WTC11 (cell line): Measurements from ENCODE around the gene RTL1. TPM values are rescaled to one million over a fixed set of nuclear protein-coding genes. Genes with fewer than 3 reads are reported as not detected.

Experiments used
- ATAC-seq: fragments of 200-7000 bp; cut with Tn5 transposase; 2 replicates; pipeline ENCODE4 v1.10.0; 2021; ENCODE audit warnings: mild to moderate bottlenecking, moderate library complexity
- CTCF ChIA-PET: fragments of 300-600 bp; sonication (Branson Sonifier 250); formaldehyde crosslinking; loops from one replicate; lab custom pipeline; 2021; ENCODE audit warnings: antibody characterized with exemption; lab: Charles Lee
- POLR2A ChIA-PET: fragments of 350-600 bp; sonication (Branson Sonifier 250); formaldehyde crosslinking; loops from one replicate; lab custom pipeline; 2021; ENCODE audit warnings: antibody characterized with exemption; lab: Charles Lee
- DNase-seq: peaks from one replicate; pipeline ENCODE4 v3.0.0; 2021; ENCODE audit warnings: low spot score
- H3K27ac Mint-ChIP-seq: 2 replicates; pipeline ENCODE4 v1.8.0; 2021; ENCODE audit warnings: mixed read lengths
- H3K27me3 Mint-ChIP-seq: 2 replicates; pipeline ENCODE4 v1.8.0; 2021; ENCODE audit warnings: low read depth, mild to moderate bottlenecking, moderate library complexity, mixed read lengths
- H3K36me3 Mint-ChIP-seq: 2 replicates; pipeline ENCODE4 v1.8.0; 2021; ENCODE audit warnings: mixed read lengths
- H3K4me1 Mint-ChIP-seq: 2 replicates; pipeline ENCODE4 v1.8.0; 2022; ENCODE audit warnings: mixed read lengths
- H3K4me3 Mint-ChIP-seq: 2 replicates; pipeline ENCODE4 v1.8.0; 2021; ENCODE audit warnings: mild to moderate bottlenecking, moderate library complexity, mixed read lengths
- H3K9me3 Mint-ChIP-seq: 2 replicates; pipeline ENCODE4 v1.8.0; 2021; ENCODE audit warnings: mixed read lengths
- CREB1 ChIP-seq: sonication (generic); formaldehyde crosslinking; IDR thresholded peaks from 2 replicates; pipeline ENCODE4 v1.8.0; 2023; ENCODE audit warnings: mild to moderate bottlenecking, missing genetic modification reagents
- ETV6 ChIP-seq: sonication (generic); formaldehyde crosslinking; IDR thresholded peaks from 2 replicates; pipeline ENCODE4 v1.8.1; 2022; ENCODE audit warnings: mild to moderate bottlenecking, missing genetic modification reagents
- FOXK1 ChIP-seq: sonication (generic); formaldehyde crosslinking; IDR thresholded peaks from 2 replicates; pipeline ENCODE4 v1.8.0; 2022; ENCODE audit warnings: mild to moderate bottlenecking, moderate library complexity, missing genetic modification reagents
- NR2C2 ChIP-seq: sonication (generic); formaldehyde crosslinking; IDR thresholded peaks from 2 replicates; pipeline ENCODE4 v1.8.0; 2022; ENCODE audit warnings: mild to moderate bottlenecking, missing genetic modification reagents
- TEAD1 ChIP-seq: sonication (generic); formaldehyde crosslinking; IDR thresholded peaks from 2 replicates; pipeline ENCODE4 v1.8.0; 2022; ENCODE audit warnings: mild to moderate bottlenecking, missing genetic modification reagents
- TP53 ChIP-seq: sonication (generic); formaldehyde crosslinking; IDR thresholded peaks from 2 replicates; pipeline ENCODE4 v1.8.1; 2023; ENCODE audit warnings: mild to moderate bottlenecking, missing genetic modification reagents
- ZNF423 ChIP-seq: fragments of 250-450 bp; sonication (Bioruptor Pico); IDR thresholded peaks from 2 replicates; pipeline ENCODE4 v2.1.2; 2022; ENCODE audit warnings: mild to moderate bottlenecking, moderate library complexity
- ZNF671 ChIP-seq: fragments of 250-450 bp; sonication (Bioruptor Pico); IDR thresholded peaks from 2 replicates; pipeline ENCODE4 v1.8.0; 2021; ENCODE audit warnings: mild to moderate bottlenecking
- total RNA-seq: library from RNA; stranded (reverse); gene quantifications from 3 replicates; pipeline ENCODE4 v1.2.3, GENCODE V29; 2021
- TF ChIP-seq, protein P1 (sequence below): sonication (generic); formaldehyde crosslinking; IDR thresholded peaks from 2 replicates; pipeline ENCODE4 v1.8.1; 2022; ENCODE audit warnings: missing genetic modification reagents, borderline replicate concordance
- TF ChIP-seq, protein P2 (sequence below): fragments of 250-450 bp; sonication (Bioruptor Pico); IDR thresholded peaks from 2 replicates; pipeline ENCODE4 v1.9.0; 2021; ENCODE audit warnings: mild to moderate bottlenecking, borderline replicate concordance
- TF ChIP-seq, protein P3 (sequence below): sonication (generic); formaldehyde crosslinking; IDR thresholded peaks from 2 replicates; pipeline ENCODE4 v1.8.1; 2023; ENCODE audit warnings: mild to moderate bottlenecking, missing genetic modification reagents, borderline replicate concordance
- TF ChIP-seq, protein P4 (sequence below): sonication (generic); formaldehyde crosslinking; IDR thresholded peaks from 2 replicates; pipeline ENCODE4 v1.8.0; 2022; ENCODE audit warnings: mild to moderate bottlenecking, missing genetic modification reagents
- TF ChIP-seq, protein P5 (sequence below): fragments of 250-450 bp; sonication (Bioruptor Pico); IDR thresholded peaks from 2 replicates; pipeline ENCODE4 v1.9.0; 2021; ENCODE audit warnings: mild to moderate bottlenecking
- TF ChIP-seq, protein P6 (sequence below): sonication (generic); formaldehyde crosslinking; IDR thresholded peaks from 2 replicates; pipeline ENCODE4 v1.8.0; 2022; ENCODE audit warnings: mild to moderate bottlenecking, missing genetic modification reagents
- TF ChIP-seq, protein P7 (sequence below): sonication (generic); formaldehyde crosslinking; IDR thresholded peaks from 2 replicates; pipeline ENCODE4 v1.8.1; 2022; ENCODE audit warnings: low read depth, mild to moderate bottlenecking, moderate library complexity, missing genetic modification reagents, borderline replicate concordance
- TF ChIP-seq, protein P8 (sequence below): sonication (generic); formaldehyde crosslinking; IDR thresholded peaks from 2 replicates; pipeline ENCODE4 v1.8.1; 2022; ENCODE audit warnings: low read depth, missing genetic modification reagents, borderline replicate concordance

RTL1 gene
- total RNA-seq, 1 experiment from 2014 or later: 0.07 TPM

DNA sequence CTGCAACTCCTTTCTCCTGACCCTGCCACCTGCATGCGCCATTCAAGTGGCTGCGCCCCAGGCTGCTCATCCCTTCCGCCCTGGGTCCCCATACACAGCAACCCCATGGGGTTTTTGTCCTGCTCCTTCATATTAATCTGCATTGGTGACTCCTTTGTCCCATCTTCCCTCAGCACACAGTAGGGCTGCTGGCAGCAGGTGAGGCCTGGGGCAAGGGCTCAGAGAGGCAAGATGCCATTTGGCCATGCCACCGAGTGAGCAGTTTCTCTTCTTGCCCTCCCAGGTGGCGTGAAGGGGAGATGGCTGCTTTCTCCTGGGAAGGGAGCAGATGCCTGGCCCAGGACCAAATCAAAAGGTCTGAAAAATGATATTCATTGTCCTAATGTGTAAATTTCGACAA is 9.1 kb downstream of the RTL1 start:
- H3K4me1 Mint-ChIP-seq: peaks cover 26% of the 10 kb centered on the region
- H3K4me3 Mint-ChIP-seq: no peak overlapping the region
- H3K9me3 Mint-ChIP-seq: no peaks in the 10 kb centered on the region
- H3K27me3 Mint-ChIP-seq: peaks cover 6% of the 10 kb centered on the region; the same call in 1 of the 2 replicates
- TF ChIP-seq, protein P1, sequence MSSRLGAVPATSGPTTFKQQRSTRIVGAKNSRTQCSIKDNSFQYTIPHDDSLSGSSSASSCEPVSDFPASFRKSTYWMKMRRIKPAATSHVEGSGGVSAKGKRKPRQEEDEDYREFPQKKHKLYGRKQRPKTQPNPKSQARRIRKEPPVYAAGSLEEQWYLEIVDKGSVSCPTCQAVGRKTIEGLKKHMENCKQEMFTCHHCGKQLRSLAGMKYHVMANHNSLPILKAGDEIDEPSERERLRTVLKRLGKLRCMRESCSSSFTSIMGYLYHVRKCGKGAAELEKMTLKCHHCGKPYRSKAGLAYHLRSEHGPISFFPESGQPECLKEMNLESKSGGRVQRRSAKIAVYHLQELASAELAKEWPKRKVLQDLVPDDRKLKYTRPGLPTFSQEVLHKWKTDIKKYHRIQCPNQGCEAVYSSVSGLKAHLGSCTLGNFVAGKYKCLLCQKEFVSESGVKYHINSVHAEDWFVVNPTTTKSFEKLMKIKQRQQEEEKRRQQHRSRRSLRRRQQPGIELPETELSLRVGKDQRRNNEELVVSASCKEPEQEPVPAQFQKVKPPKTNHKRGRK (CRISPR knock-in tag): no peak
- TF ChIP-seq ETV6 (CRISPR knock-in tag) (no peak), TEAD1 (no peak), TP53 (CRISPR knock-in tag) (no peak), CREB1 (CRISPR knock-in tag) (no peak)
- TF ChIP-seq, protein P2, sequence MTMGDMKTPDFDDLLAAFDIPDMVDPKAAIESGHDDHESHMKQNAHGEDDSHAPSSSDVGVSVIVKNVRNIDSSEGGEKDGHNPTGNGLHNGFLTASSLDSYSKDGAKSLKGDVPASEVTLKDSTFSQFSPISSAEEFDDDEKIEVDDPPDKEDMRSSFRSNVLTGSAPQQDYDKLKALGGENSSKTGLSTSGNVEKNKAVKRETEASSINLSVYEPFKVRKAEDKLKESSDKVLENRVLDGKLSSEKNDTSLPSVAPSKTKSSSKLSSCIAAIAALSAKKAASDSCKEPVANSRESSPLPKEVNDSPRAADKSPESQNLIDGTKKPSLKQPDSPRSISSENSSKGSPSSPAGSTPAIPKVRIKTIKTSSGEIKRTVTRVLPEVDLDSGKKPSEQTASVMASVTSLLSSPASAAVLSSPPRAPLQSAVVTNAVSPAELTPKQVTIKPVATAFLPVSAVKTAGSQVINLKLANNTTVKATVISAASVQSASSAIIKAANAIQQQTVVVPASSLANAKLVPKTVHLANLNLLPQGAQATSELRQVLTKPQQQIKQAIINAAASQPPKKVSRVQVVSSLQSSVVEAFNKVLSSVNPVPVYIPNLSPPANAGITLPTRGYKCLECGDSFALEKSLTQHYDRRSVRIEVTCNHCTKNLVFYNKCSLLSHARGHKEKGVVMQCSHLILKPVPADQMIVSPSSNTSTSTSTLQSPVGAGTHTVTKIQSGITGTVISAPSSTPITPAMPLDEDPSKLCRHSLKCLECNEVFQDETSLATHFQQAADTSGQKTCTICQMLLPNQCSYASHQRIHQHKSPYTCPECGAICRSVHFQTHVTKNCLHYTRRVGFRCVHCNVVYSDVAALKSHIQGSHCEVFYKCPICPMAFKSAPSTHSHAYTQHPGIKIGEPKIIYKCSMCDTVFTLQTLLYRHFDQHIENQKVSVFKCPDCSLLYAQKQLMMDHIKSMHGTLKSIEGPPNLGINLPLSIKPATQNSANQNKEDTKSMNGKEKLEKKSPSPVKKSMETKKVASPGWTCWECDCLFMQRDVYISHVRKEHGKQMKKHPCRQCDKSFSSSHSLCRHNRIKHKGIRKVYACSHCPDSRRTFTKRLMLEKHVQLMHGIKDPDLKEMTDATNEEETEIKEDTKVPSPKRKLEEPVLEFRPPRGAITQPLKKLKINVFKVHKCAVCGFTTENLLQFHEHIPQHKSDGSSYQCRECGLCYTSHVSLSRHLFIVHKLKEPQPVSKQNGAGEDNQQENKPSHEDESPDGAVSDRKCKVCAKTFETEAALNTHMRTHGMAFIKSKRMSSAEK: no peak
- TF ChIP-seq, protein P3, sequence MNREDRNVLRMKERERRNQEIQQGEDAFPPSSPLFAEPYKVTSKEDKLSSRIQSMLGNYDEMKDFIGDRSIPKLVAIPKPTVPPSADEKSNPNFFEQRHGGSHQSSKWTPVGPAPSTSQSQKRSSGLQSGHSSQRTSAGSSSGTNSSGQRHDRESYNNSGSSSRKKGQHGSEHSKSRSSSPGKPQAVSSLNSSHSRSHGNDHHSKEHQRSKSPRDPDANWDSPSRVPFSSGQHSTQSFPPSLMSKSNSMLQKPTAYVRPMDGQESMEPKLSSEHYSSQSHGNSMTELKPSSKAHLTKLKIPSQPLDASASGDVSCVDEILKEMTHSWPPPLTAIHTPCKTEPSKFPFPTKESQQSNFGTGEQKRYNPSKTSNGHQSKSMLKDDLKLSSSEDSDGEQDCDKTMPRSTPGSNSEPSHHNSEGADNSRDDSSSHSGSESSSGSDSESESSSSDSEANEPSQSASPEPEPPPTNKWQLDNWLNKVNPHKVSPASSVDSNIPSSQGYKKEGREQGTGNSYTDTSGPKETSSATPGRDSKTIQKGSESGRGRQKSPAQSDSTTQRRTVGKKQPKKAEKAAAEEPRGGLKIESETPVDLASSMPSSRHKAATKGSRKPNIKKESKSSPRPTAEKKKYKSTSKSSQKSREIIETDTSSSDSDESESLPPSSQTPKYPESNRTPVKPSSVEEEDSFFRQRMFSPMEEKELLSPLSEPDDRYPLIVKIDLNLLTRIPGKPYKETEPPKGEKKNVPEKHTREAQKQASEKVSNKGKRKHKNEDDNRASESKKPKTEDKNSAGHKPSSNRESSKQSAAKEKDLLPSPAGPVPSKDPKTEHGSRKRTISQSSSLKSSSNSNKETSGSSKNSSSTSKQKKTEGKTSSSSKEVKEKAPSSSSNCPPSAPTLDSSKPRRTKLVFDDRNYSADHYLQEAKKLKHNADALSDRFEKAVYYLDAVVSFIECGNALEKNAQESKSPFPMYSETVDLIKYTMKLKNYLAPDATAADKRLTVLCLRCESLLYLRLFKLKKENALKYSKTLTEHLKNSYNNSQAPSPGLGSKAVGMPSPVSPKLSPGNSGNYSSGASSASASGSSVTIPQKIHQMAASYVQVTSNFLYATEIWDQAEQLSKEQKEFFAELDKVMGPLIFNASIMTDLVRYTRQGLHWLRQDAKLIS: no peak
- TF ChIP-seq, all 79 proteins: peak for 0
- POLR2A ChIA-PET: no interaction called here
- CTCF ChIA-PET: no interaction called here
- DNase-seq (peak; percentile 3), ATAC-seq (no peak)
- H3K36me3 Mint-ChIP-seq: peaks cover 16% of the 10 kb centered on the region
- H3K27ac Mint-ChIP-seq: no peak overlapping the region

DNA sequence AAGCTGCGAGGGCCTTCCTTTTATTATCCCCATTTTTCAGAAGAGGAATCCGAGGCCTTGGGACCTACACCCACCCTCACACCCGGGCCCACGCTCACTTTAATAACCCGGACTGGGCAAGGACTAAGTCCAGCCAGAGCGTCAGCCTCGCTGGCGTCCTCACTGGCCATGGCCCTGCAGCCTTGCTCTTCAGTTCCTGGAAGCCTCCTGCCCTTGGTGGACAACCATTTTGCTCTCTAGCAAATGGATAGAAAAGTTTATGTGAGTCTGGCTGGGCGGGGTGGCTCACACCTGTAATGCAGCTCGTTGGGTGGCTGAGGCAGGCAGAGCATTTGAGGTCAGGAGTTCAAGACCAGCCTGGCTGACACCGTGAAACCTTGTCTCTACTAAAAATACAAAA is 9.8 kb downstream of the RTL1 start:
- ChIA-PET CTCF (no interaction called here), POLR2A (no interaction called here)
- H3K36me3 Mint-ChIP-seq: peaks cover 23% of the 10 kb centered on the region
- TF ChIP-seq, protein P4, sequence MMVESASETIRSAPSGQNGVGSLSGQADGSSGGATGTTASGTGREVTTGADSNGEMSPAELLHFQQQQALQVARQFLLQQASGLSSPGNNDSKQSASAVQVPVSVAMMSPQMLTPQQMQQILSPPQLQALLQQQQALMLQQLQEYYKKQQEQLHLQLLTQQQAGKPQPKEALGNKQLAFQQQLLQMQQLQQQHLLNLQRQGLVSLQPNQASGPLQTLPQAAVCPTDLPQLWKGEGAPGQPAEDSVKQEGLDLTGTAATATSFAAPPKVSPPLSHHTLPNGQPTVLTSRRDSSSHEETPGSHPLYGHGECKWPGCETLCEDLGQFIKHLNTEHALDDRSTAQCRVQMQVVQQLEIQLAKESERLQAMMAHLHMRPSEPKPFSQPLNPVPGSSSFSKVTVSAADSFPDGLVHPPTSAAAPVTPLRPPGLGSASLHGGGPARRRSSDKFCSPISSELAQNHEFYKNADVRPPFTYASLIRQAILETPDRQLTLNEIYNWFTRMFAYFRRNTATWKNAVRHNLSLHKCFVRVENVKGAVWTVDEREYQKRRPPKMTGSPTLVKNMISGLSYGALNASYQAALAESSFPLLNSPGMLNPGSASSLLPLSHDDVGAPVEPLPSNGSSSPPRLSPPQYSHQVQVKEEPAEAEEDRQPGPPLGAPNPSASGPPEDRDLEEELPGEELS (CRISPR knock-in tag): no peak
- TF ChIP-seq FOXK1 (no peak), ZNF423 (CRISPR knock-in tag) (no peak), TP53 (CRISPR knock-in tag) (no peak), NR2C2 (CRISPR knock-in tag) (no peak), TEAD1 (no peak), ZNF671 (no peak)
- TF ChIP-seq, protein P5, sequence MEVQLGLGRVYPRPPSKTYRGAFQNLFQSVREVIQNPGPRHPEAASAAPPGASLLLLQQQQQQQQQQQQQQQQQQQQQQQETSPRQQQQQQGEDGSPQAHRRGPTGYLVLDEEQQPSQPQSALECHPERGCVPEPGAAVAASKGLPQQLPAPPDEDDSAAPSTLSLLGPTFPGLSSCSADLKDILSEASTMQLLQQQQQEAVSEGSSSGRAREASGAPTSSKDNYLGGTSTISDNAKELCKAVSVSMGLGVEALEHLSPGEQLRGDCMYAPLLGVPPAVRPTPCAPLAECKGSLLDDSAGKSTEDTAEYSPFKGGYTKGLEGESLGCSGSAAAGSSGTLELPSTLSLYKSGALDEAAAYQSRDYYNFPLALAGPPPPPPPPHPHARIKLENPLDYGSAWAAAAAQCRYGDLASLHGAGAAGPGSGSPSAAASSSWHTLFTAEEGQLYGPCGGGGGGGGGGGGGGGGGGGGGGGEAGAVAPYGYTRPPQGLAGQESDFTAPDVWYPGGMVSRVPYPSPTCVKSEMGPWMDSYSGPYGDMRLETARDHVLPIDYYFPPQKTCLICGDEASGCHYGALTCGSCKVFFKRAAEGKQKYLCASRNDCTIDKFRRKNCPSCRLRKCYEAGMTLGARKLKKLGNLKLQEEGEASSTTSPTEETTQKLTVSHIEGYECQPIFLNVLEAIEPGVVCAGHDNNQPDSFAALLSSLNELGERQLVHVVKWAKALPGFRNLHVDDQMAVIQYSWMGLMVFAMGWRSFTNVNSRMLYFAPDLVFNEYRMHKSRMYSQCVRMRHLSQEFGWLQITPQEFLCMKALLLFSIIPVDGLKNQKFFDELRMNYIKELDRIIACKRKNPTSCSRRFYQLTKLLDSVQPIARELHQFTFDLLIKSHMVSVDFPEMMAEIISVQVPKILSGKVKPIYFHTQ (CRISPR knock-in tag): no peak
- TF ChIP-seq, protein P6, sequence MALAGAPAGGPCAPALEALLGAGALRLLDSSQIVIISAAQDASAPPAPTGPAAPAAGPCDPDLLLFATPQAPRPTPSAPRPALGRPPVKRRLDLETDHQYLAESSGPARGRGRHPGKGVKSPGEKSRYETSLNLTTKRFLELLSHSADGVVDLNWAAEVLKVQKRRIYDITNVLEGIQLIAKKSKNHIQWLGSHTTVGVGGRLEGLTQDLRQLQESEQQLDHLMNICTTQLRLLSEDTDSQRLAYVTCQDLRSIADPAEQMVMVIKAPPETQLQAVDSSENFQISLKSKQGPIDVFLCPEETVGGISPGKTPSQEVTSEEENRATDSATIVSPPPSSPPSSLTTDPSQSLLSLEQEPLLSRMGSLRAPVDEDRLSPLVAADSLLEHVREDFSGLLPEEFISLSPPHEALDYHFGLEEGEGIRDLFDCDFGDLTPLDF: no peak
- TF ChIP-seq, protein P7, sequence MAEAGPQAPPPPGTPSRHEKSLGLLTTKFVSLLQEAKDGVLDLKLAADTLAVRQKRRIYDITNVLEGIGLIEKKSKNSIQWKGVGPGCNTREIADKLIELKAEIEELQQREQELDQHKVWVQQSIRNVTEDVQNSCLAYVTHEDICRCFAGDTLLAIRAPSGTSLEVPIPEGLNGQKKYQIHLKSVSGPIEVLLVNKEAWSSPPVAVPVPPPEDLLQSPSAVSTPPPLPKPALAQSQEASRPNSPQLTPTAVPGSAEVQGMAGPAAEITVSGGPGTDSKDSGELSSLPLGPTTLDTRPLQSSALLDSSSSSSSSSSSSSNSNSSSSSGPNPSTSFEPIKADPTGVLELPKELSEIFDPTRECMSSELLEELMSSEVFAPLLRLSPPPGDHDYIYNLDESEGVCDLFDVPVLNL (CRISPR knock-in tag): no peak
- TF ChIP-seq, protein P8, sequence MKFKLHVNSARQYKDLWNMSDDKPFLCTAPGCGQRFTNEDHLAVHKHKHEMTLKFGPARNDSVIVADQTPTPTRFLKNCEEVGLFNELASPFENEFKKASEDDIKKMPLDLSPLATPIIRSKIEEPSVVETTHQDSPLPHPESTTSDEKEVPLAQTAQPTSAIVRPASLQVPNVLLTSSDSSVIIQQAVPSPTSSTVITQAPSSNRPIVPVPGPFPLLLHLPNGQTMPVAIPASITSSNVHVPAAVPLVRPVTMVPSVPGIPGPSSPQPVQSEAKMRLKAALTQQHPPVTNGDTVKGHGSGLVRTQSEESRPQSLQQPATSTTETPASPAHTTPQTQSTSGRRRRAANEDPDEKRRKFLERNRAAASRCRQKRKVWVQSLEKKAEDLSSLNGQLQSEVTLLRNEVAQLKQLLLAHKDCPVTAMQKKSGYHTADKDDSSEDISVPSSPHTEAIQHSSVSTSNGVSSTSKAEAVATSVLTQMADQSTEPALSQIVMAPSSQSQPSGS: no peak

More for the DNA sequence above, 9.8 kb downstream of the RTL1 start:
- H3K27me3 Mint-ChIP-seq: no peaks in the 10 kb centered on the region
- DNase-seq (no peak), ATAC-seq (no peak)
- H3K4me3 Mint-ChIP-seq: no peak overlapping the region
- peaks cover 26% of the 10 kb centered on the region for H3K4me1 Mint-ChIP-seq
- no peak overlapping the region for H3K27ac Mint-ChIP-seq
- H3K9me3 Mint-ChIP-seq: no peaks in the 10 kb centered on the region
